Psoas muscle (tissue), 8 donors: ENCODE results near the gene MRPS25. TPM values are rescaled to one million over a fixed set of nuclear protein-coding genes. Genes with fewer than 3 reads are reported as not detected.
A peak's percentile ranks its signal among the peaks of the same experiment; 100 is the strongest.

Source experiments
- ATAC-seq, 4 donors: fragments of 200-7000 bp; cut with Tn5 transposase; one replicate each; pipeline ENCODE4 v1.9.1; 2020; ENCODE audit warnings: moderate library complexity in 3 of 4, mild to moderate bottlenecking in 2 of 4
- DNase-seq, 2 donors: peaks; one replicate each; pipeline ENCODE4 v3.0.0-alpha.2; 2020
- H3K27ac ChIP-seq: fragments of 200-600 bp; one replicate; pipeline ENCODE4 v1.8.0; 2022
- H3K27me3 ChIP-seq, 3 donors: fragments of 200-600 bp in 1 of 3; one replicate each; pipeline versions ENCODE4 v1.6.1 to v1.8.0; 2013 to 2022; ENCODE audit warnings: low read length in 2 of 3, mild to moderate bottlenecking in 2 of 3, moderate library complexity in 1 of 3; ENCODE audit not compliant: insufficient read depth in 3 of 3
- H3K36me3 ChIP-seq, 2 donors: fragments of 200-600 bp in 1 of 2; one replicate each; pipeline versions ENCODE4 v1.6.1 to v1.8.0; 2013 to 2022; ENCODE audit warnings: low read depth in 1 of 2, mild to moderate bottlenecking in 1 of 2, moderate library complexity in 1 of 2; ENCODE audit not compliant: insufficient read depth in 1 of 2
- H3K4me1 ChIP-seq: fragments of 200-600 bp; one replicate; pipeline ENCODE4 v1.8.0; 2022
- H3K4me3 ChIP-seq: fragments of 200-600 bp; one replicate; pipeline ENCODE4 v1.8.0; 2022; ENCODE audit warnings: mild to moderate bottlenecking
- H3K9me3 ChIP-seq: fragments of 200-600 bp; one replicate; pipeline ENCODE4 v1.8.0; 2022
- WGBS, 3 donors: extraction: QIAGEN DNeasy Blood & Tissue Kit; methylation state at CpG; one replicate each; pipeline versions ENCODE4 v1.1.6 to v1.1.7; 2013; 5-methylcytosine and 5-hydroxymethylcytosine counted together
- intact Hi-C, 2 donors: fragments of 100-400 bp; cut with DNase I; formaldehyde crosslinking; loops; one replicate each; pipeline versions ENCODE4 v1.11.0 to v1.14.2; 2022
- polyA plus RNA-seq, 3 donors: library from polyadenylated mRNA; stranded (reverse); fragments of 200-250 nt; gene quantifications; one replicate each; pipeline ENCODE4 v1.2.3, GENCODE V29; 2013
- total RNA-seq, 4 donors: library from RNA; stranded (reverse); fragmentation: NEBNext Ultra II Directional in 2 of 4; extraction: Animal tissue kit (Norgen Biotek cat#: 25700) in 2 of 4; gene quantifications; one replicate each; pipeline versions ENCODE4 v1.2.1 to v1.2.4, GENCODE V29; 2021 to 2023
- TF ChIP-seq, protein P1 (sequence below): fragments of 200-600 bp; IDR thresholded peaks from one replicate; pipeline ENCODE4 v1.8.0; 2022; ENCODE audit warnings: antibody characterized with exemption
- donor health status: healthy with polysubstance abuse.
- donor health status: DM: no; HTN: no; CAD: no; lungs with moderate emphysema.
- donor health status: Bipolar disorder and iron deficiency.
- donor health status: healthy.
- donor health status: DM: yes; HTN: yes; CAD: no.
- donor health status: DM: no; HTN: no; CAD: no.
- donor health status: DM: no; HTN: no; CAD: no.
- donor health status: DM: yes; HTN: yes; CAD: no.

Gene MRPS25
- total and polyA plus RNA-seq, 7 donors: 60.6 to 145 (median 74.2) TPM

GRCh38 chr3:15097891-15098290 is 32.8 kb upstream of the MRPS25 start:
- peak overlapping the region; percentile 89 for H3K27ac ChIP-seq
- intact Hi-C loops: loop anchor here in 1 of 2 donors (5.0 kb wide), 1 partner anchor 151 kb away; the partner anchor contains the start of gene NR2C2
- peak overlapping the region; percentile 88 for H3K4me3 ChIP-seq
- TF ChIP-seq, protein P1, sequence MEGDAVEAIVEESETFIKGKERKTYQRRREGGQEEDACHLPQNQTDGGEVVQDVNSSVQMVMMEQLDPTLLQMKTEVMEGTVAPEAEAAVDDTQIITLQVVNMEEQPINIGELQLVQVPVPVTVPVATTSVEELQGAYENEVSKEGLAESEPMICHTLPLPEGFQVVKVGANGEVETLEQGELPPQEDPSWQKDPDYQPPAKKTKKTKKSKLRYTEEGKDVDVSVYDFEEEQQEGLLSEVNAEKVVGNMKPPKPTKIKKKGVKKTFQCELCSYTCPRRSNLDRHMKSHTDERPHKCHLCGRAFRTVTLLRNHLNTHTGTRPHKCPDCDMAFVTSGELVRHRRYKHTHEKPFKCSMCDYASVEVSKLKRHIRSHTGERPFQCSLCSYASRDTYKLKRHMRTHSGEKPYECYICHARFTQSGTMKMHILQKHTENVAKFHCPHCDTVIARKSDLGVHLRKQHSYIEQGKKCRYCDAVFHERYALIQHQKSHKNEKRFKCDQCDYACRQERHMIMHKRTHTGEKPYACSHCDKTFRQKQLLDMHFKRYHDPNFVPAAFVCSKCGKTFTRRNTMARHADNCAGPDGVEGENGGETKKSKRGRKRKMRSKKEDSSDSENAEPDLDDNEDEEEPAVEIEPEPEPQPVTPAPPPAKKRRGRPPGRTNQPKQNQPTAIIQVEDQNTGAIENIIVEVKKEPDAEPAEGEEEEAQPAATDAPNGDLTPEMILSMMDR: no peak
- H3K36me3 ChIP-seq: peaks cover 5 to 42% of the 10 kb centered on the region in 2 donors
- no peak for ATAC-seq
- peaks cover 32% of the 10 kb centered on the region for H3K4me1 ChIP-seq
- WGBS, 3 donors: 48 to 53% (median 52%) methylated on average over 6 of the region's 6 CpGs
- no peak for DNase-seq
- no peaks in the 10 kb centered on the region for H3K27me3 ChIP-seq
- H3K9me3 ChIP-seq: no peaks in the 10 kb centered on the region

GRCh38 chr3:15096046-15096445 is 30.9 kb upstream of the MRPS25 start:
- TF ChIP-seq, protein P1: no peak
- DNase-seq (no peak), ATAC-seq (no peak)
- H3K4me1 ChIP-seq: peaks cover 20% of the 10 kb centered on the region
- no peak overlapping the region for H3K27ac ChIP-seq
- no peaks in the 10 kb centered on the region for H3K27me3 ChIP-seq
- WGBS, 3 donors: 67 to 79% (median 72%) methylated on average over 3 of the region's 3 CpGs
- H3K4me3 ChIP-seq: no peak overlapping the region
- H3K36me3 ChIP-seq: peaks cover 5 to 60% of the 10 kb centered on the region in 2 donors
- intact Hi-C loops: loop anchor here in 1 of 2 donors (5.0 kb wide), 1 partner anchor 149 kb away; the partner anchor contains the start of gene NR2C2
- H3K9me3 ChIP-seq: no peaks in the 10 kb centered on the region

DNA sequence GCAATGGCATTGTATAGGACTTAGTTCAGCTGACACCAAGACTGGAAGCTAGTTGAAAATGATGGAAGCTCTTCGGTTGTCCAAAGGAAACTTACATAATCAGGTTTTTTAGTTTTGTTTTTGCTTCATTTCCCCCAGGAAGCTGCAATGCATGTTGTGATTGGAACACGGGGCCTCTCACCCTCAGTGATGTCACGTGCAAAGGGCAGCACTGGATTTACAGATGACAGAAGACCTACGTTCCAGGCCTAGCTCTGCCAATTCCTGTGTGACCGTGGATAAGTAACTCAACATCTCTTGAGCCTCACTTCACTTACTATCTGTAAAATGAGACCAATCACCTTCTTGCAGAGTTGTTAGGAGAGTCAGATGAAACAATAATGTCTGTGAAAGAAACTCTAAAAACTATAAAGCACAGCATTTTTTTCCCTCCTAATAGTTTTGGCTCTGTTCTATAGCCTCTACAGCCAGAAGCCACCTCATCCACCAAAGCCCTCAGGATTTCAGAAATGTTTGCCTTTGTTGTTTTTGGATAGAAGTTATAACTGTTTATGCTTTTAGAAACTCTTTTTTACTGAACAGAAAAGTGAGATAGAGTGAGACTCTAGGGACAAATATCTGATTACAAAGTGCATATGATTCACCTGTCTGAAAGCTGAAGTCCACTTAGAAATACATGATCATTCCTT is 29.2 kb upstream of the MRPS25 start:
- peaks cover 15% of the 10 kb centered on the region for H3K4me1 ChIP-seq
- intact Hi-C loops: no loop called here
- H3K9me3 ChIP-seq: no peaks in the 10 kb centered on the region
- H3K36me3 ChIP-seq: peaks cover 11 to 77% of the 10 kb centered on the region in 2 donors
- no peaks in the 10 kb centered on the region for H3K27me3 ChIP-seq
- H3K4me3 ChIP-seq: no peak overlapping the region
- TF ChIP-seq, protein P1: no peak
- 71 to 81% (median 78%) methylated on average over 5 of the region's 5 CpGs for WGBS, 3 donors
- DNase-seq (no peak), ATAC-seq (no peak)
- no peak overlapping the region for H3K27ac ChIP-seq

DNA sequence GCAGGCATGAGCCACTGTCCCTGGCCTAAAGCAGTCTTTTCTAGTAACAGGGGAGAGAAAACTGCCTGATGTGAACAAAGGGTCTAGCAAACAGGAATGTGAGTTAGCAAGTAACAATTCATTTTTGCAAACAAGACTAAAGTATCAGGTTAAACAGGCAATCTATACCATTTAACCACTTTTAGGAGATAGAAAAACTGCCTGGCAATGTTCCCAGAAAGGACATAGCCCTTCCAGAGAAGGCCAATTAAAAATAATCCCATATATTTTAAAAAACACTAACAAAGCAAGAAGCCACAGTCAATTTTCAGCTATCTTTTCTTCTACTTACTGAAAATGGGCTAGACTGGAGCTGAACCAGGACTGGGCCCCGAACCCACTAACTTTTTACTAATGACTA is 27.6 kb upstream of the MRPS25 start:
- TF ChIP-seq, protein P1: no peak
- Histone ChIP-seq H3K27ac (no peak overlapping the region), H3K36me3 (peaks cover 13 to 94% of the 10 kb centered on the region in 2 donors), H3K27me3 (no peaks in the 10 kb centered on the region), H3K4me1 (peaks cover 9% of the 10 kb centered on the region), H3K4me3 (no peak overlapping the region), H3K9me3 (no peaks in the 10 kb centered on the region)
- ATAC-seq (no peak), DNase-seq (no peak)
- intact Hi-C loops: no loop called here
- WGBS, 3 donors: 91 to 100% (median 100%) methylated on average over 1 of the region's 1 CpG
